Iris pigment epithelial cell (primary cell): ENCODE data around the gene PADI4.
A peak's percentile ranks its signal among the peaks of the same experiment; 100 is the strongest.

ENCODE experiments used
- DNase-seq: peaks from one replicate; pipeline ENCODE4 v3.0.0-alpha.2; 2011; ENCODE audit warnings: low read depth

The PADI4 gene

GRCh38 chr1:17350928-17351446 is 43.0 kb downstream of the PADI4 start:
- no peak for DNase-seq

GRCh38 chr1:17351598-17352324 is 43.8 kb downstream of the PADI4 start:
- DNase-seq = no peak

- DNase-seq = no peak
Measured at GRCh38 chr1:17352419-17352909, 44.5 kb downstream of the PADI4 start.

- DNase-seq = no peak
Measured at GRCh38 chr1:17355898-17356297, 47.9 kb downstream of the PADI4 start.

GRCh38 chr1:17356387-17357026 is 48.5 kb downstream of the PADI4 start:
- no peak for DNase-seq

GRCh38 chr1:17358557-17358956 is 50.6 kb downstream of the PADI4 start:
- DNase-seq = no peak

GRCh38 chr1:17359031-17359430 is 51.0 kb downstream of the PADI4 start:
- no peak for DNase-seq

- no peak for DNase-seq
Measured at GRCh38 chr1:17359808-17360207, 51.8 kb downstream of the PADI4 start.

- no peak for DNase-seq
Measured at GRCh38 chr1:17360272-17360956, 52.4 kb downstream of the PADI4 start.

GRCh38 chr1:17361687-17362086 is 53.7 kb downstream of the PADI4 start:
- DNase-seq = no peak

- no peak for DNase-seq
Measured at GRCh38 chr1:17363351-17363750, 55.4 kb downstream of the PADI4 start.

- no peak for DNase-seq
Measured at GRCh38 chr1:17363771-17364170, 55.8 kb downstream of the PADI4 start.

GRCh38 chr1:17365293-17365692 is 57.3 kb downstream of the PADI4 start:
- no peak for DNase-seq

GRCh38 chr1:17369466-17369865 is 61.5 kb downstream of the PADI4 start:
- peak; percentile 53 for DNase-seq

- DNase-seq = no peak
Measured at GRCh38 chr1:17370618-17371017, 62.6 kb downstream of the PADI4 start.

- no peak for DNase-seq
Measured at GRCh38 chr1:17371896-17372295, 63.9 kb downstream of the PADI4 start, which contains the start of gene PADI6. PADI6 (plus strand) TSS chr1:17372196; CDS start chr1:17372246, 50 bp downstream.

GRCh38 chr1:17372955-17373354 is 65.0 kb downstream of the PADI4 start:
- no peak for DNase-seq

GRCh38 chr1:17375651-17376050 is 67.7 kb downstream of the PADI4 start:
- no peak for DNase-seq

- DNase-seq = no peak
Measured at GRCh38 chr1:17377325-17377953, 69.4 kb downstream of the PADI4 start.

GRCh38 chr1:17381161-17381560 is 73.2 kb downstream of the PADI4 start:
- no peak for DNase-seq

- no peak for DNase-seq
Measured at GRCh38 chr1:17392199-17392740, 84.3 kb downstream of the PADI4 start.

- no peak for DNase-seq
Measured at GRCh38 chr1:17393230-17393629, 85.2 kb downstream of the PADI4 start.
